H1 (cell line): Measurements from ENCODE around the gene GPT2.

ENCODE experiments used
- CHD1 ChIP-seq: IDR thresholded peaks from 2 replicates; pipeline ENCODE4 v1.6.1; 2012; ENCODE audit warnings: low read depth, low read length, improper control_type of control experiment
- CTCF ChIP-seq, 3 experiments: IDR thresholded peaks; 1 replicate in 2 of 3; 2 replicates in 1 of 3; pipeline versions ENCODE4 v1.5.1 to v1.6.1; 2011; ENCODE audit warnings: low read length in 3 of 3, mild to moderate bottlenecking in 3 of 3, inconsistent platforms in 2 of 3, low read depth in 1 of 3, moderate library complexity in 1 of 3; ENCODE audit not compliant: insufficient read depth in 1 of 3; ENCODE audit errors: control extremely low read depth in 1 of 3
- EP300 ChIP-seq, 2 experiments: IDR thresholded peaks; 1 replicate in 1 of 2; 2 replicates in 1 of 2; pipeline ENCODE4 v1.6.1; 2011 to 2012; ENCODE audit warnings: low read depth in 2 of 2, low read length in 2 of 2, mild to moderate bottlenecking in 2 of 2, borderline replicate concordance in 1 of 2, inconsistent platforms in 1 of 2, moderate library complexity in 1 of 2
- GABPA ChIP-seq: IDR thresholded peaks from 2 replicates; pipeline ENCODE4 v1.6.1; 2011; ENCODE audit warnings: mild to moderate bottlenecking, low read length, moderate library complexity, borderline replicate concordance; ENCODE audit not compliant: insufficient read depth
- HDAC2 ChIP-seq, 2 experiments: fragments of 300-600 bp in 1 of 2; sonication (generic) in 1 of 2; IDR thresholded peaks; 2 replicates each; pipeline ENCODE4 v1.6.1; 2011 to 2012; ENCODE audit warnings: low read depth in 2 of 2, low read length in 2 of 2, mild to moderate bottlenecking in 2 of 2, moderate library complexity in 2 of 2, borderline replicate concordance in 1 of 2, inconsistent platforms in 1 of 2
- MAX ChIP-seq: IDR thresholded peaks from 2 replicates; pipeline ENCODE4 v1.6.1; 2012; ENCODE audit warnings: inconsistent platforms
- NRF1 ChIP-seq: IDR thresholded peaks from 2 replicates; pipeline ENCODE4 v1.6.1; 2011; ENCODE audit warnings: mild to moderate bottlenecking, low read depth, low read length, improper control_type of control experiment
- POLR2A ChIP-seq, 2 experiments: IDR thresholded peaks; 1 replicate in 1 of 2; 2 replicates in 1 of 2; pipeline ENCODE4 v1.6.1; 2011; ENCODE audit warnings: low read depth in 2 of 2, low read length in 2 of 2, mild to moderate bottlenecking in 2 of 2; ENCODE audit errors: control extremely low read depth in 1 of 2
- POLR2AphosphoS5 ChIP-seq: IDR thresholded peaks from 2 replicates; pipeline ENCODE4 v1.6.1; 2011; ENCODE audit warnings: low read depth, low read length
- POU5F1 ChIP-seq: IDR thresholded peaks from 2 replicates; pipeline ENCODE4 v1.6.1; 2011; ENCODE audit warnings: low read depth, mild to moderate bottlenecking, low read length, moderate library complexity
- RAD21 ChIP-seq, 2 experiments: IDR thresholded peaks in 1 of 2; conservative IDR thresholded peaks in 1 of 2; 2 replicates each; pipeline ENCODE4 v1.6.1; 2011; ENCODE audit warnings: low read depth in 2 of 2, low read length in 2 of 2, improper control_type of control experiment in 1 of 2, inconsistent platforms in 1 of 2, mild to moderate bottlenecking in 1 of 2, moderate library complexity in 1 of 2
- RFX5 ChIP-seq: IDR thresholded peaks from 2 replicates; pipeline ENCODE4 v1.6.1; 2011; ENCODE audit warnings: low read depth, low read length, improper control_type of control experiment, borderline replicate concordance
- RXRA ChIP-seq: IDR thresholded peaks from 2 replicates; pipeline ENCODE4 v1.6.1; 2011; ENCODE audit warnings: low read depth, mild to moderate bottlenecking, low read length, moderate library complexity; ENCODE audit not compliant: insufficient read depth

- TF ChIP-seq CTCF (IDR thresholded peaks at IDR 0.05; ENCODE audit: control extremely low read depth in 1 of 3, insufficient read depth in 1 of 3, low read depth in 1 of 3, low read length in 3 of 3) (no peak), MAX (no peak), POLR2AphosphoS5 (no peak), POU5F1 (no peak), RFX5 (no peak), POLR2A (IDR thresholded peaks at IDR 0.05; ENCODE audit: control extremely low read depth in 1 of 2, low read depth in 2 of 2, low read length in 2 of 2) (no peak), GABPA (no peak), EP300 (IDR thresholded peaks at IDR 0.05; ENCODE audit: borderline replicate concordance in 1 of 2, low read depth in 2 of 2, low read length in 2 of 2) (no peak), CHD1 (no peak), HDAC2 (IDR thresholded peaks at IDR 0.05; ENCODE audit: borderline replicate concordance in 1 of 2, low read depth in 2 of 2, low read length in 2 of 2) (no peak), RXRA (no peak), RAD21 (IDR thresholded peaks at IDR 0.05 in 1 of 2, conservative IDR thresholded peaks at IDR 0.05 in 1 of 2; ENCODE audit: low read depth in 2 of 2, low read length in 2 of 2) (no peak), NRF1 (no peak)
Observed at GRCh38 chr16:46866286-46866685, 17.9 kb upstream of the GPT2 start.
